GM19452 (cell line): ENCODE measurements around the gene TUBAL3.

Experiments used
- ATAC-seq: cut with Tn5 transposase; IDR thresholded peaks from one replicate; pipeline ENCODE4 v1.9.1; 2021; ENCODE audit not compliant: unreplicated experiment

TUBAL3 gene

DNA sequence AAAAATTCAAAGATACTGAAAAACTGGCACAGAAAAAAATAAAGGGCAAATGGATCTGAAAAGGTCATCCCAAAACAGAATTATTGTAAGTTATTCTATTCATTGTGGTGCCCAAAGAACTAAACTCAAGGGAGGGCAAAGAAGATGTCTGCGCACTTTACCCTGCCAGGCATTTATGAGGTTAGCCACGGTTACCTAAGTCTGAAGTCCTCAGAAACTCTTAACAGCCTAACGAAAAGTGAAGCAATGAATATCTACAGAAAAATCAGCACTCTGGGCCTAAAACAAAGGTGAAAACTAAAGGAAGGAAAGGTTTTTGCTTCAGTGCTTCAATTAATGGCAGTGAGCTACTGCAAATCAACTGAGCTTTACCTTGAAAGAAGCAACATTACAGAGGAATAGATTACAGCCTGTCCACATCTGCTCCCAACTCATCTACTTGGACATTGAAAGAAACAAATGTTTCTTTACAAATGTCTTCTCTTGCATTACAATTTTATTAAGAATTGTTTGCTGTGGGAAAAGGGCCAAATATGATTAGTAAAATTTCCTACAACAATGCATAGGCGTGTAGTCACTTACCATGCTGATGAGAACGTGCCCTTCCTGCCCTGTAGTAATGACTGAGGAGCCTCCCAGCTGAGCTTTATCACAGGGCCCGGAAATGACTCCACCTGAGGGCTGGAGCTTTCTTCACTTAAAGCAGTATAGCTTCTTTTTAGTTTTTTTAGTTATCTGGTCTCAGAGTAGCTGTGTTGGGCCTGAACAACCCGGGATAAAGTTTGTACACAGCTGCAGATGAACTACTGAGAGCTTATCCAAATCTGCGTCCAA is at the start of gene TUBAL3:
TUBAL3 (minus strand) TSS at position 621 of the 834 bp plus-strand sequence; CDS start at position 585, 36 bp downstream.
- ATAC-seq, result no peak

DNA sequence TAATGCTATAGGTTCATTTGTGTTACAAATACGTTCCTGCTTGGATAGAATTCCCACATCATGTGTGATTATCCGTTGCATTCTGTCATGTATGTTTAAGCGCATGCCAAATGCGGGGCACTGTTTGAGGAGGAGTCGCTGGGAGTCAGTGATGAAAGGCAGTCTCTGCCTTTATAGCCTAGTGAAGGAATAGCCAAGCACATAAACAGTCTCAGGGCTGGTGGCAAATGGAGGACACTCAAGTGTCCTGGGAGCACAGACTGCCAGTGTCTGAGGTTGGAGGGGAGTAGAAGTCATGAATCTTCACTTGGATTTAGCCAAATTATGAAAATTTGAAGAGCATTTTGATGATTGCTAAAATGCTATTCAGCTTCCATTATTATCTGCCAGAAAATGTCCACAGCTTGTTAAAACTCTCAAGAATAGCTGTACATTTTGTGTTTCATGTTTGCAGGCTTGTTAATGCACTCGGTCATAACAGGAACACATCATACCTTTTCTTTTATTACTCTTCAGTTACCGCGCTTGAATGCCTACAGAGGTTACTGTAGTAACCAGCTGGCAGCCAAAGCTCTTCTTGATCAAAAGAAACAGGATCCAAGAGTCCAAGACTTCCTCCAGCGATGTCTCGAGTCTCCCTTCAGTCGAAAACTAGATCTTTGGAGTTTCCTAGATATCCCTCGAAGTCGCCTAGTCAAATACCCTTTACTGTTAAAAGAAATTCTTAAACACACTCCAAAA is 49.3 kb upstream of the TUBAL3 start:
- ATAC-seq, result no peak

DNA sequence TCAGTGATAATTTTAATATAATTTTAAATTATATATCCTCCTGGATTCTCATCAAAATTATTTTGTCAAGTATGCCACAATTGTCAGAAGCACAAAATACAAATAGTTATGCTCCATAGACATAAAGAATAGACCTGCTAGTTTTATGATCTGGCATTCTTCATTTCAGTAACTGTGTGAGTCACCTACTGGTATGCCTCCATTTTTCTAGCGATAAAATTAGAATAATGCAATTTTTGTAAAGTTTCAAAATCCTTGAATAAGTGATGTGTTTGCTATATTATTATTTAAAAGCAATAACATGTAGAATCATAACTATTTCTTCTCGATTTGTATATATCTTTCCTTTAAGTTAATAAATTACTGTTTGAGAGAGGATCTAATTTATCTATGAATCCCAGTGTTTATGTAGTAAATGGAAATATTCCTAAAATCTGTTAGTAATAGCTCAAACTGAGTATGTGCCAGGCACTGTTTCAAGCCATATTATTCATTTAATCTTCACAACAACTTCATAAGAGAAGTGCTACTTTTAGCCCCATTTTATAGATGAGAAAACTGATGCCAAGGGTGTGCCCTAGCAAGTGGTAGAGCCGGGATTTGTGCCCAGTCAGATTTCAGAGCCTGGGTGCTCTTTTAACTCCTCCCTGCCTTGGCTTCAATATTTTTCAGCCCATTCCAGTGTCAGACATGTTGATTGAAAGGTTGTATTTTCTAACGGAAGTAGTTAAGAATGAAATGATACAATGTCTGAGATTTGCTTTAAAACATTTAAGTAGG is 46.2 kb upstream of the TUBAL3 start:
- no peak for ATAC-seq

DNA sequence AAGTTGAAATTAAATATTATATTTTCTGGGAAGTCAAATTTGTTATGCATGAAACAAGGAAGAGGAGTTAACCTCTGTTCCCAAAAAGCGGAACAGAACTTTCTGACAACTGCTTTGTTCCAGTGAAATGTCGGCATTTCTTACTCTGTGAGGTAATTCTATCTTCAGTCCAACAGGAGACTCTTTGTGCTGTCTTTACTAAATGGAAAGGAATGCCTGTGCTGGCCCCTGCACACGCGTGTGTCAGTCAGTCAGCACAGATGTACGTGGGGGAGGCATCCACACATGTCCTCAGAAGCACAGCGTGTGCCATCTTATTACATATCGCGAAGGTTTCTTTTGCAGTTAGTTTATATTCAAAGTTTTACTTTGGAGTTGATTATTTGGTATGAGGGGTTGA is 45.2 kb upstream of the TUBAL3 start:
- no peak for ATAC-seq

DNA sequence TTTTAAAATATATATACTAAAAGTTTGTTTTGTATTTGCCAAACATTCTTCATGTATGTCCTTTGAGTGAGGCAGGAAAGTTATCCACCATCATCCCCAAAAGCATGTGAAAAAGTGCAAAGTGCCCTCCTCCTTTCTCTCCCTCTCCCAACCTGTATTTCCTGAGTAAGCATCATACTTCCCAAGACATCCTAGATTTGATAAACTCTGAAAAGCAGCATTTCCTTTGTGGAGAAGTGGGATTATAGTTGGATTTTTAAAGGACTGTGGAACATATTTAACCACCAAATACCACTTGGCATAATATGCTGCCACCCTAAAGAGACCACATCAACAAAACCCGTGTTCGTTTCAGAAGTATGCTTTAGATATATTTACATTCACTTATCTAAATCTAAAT is 44.6 kb upstream of the TUBAL3 start:
- no peak for ATAC-seq

DNA sequence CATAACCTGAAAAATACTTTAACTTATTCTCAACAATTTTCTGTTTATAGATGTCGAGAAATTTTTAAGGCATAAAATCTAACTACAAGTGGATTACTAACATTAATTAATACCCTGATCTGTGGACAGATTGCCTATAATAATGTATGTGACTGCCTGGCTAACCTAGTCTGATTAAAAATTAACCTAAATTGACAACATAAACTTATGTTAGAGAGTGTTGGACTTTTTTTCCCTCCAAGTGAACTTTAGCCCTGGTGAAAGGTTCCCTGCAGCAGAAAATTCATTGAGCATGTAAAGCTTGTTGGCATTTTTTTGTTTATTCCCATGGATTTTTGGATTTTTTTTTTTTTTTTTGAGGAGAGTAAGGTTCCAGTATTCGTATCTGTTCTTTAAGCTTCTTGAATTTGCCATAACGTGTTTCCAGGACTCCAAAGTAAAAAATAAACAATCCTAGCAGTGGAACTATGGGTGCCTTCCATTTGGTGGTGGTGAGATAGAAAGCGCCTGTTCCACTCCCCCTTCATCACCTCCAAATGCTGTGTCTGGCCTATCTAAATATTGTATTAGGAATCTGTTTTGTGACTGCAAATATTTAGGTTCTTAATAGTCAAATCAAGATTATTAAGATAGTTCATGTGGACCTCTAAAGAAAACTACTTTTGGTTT is 43.8 kb upstream of the TUBAL3 start:
- ATAC-seq, result no peak

DNA sequence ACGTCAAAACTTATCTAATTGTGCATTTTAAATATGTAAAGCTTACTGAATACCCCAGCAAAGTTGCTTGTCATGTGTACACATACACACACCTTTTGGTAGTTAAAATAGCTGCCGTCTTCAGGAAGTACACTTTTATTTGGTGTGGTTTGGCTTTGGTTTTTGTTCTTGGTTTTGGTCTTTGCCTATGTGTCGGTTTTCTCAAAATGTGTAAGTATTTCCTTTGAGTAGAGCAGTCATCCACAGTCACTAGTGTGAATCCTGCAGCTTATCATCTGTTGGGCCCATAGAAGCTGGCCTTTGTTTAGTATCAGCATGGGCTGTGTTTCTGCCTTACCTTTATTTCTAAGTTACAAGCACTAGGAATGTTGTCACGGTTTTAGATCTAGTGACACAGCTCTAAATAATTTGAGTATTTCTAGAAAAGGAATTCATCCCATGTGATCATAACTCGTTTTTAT is 43.0 kb upstream of the TUBAL3 start:
- peak; percentile 49 for ATAC-seq

DNA sequence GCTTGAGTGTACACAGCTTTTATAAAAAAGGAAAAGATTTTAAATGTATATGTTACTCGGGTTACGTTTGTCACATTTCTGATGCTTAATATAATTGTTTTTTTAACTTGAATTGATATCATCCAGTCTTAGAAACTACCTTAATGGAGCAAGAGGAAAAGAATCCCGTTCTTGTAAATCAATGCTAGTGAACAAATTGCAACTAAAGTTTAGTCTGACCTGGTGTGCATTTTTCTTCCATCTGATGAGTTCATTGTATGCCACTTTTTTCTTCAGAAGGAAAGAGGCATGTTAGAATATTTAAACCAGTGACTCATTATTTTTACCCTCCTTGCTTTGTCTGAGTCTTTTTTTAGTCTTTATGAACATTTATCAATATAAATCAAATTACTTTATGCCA is 42.4 kb upstream of the TUBAL3 start:
- ATAC-seq, result no peak

DNA sequence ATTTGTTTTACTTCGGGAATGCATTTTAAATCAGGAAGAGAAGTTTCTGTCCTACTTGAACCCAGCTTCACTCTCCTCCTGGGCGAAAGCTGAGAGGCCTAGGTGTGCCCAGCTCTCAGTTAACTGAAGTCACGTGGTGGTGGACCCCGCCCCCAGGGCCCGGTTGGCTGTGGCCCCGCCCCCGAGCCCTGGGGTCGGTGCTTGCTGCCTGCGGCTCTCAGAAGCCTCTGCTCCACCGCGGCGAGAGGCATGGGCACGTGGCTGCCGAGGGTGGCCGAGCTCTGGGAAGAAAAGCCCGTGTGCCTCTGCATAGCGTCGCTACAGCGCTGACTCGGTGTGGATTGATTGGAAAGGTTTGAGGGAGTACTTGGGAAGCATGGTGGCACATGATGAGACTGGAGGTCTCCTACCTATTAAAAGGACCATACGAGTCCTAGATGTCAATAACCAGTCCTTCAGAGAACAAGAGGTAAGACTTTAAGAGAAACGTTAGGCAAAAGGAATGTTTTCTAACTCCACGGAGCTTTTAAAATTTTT is 41.8 kb upstream of the TUBAL3 start:
- ATAC-seq, result no peak

DNA sequence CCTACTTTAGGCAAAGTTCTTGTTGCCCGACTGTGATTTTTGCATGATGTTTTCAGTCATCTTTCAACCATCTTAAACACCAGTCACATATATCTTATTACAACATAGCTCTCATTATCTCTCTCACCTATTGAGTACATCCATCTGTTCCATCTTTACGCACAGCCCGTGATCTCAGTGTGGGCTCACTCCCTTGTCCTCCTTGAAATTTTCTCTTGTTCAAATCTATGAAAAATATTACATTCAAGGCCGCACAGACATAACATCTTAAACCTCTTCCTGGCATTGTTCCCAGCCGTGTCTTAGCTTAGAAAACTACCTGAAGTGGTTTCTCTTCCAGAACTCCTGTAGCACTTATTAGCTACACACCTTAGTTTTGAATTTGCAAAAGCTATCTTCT is 40.4 kb upstream of the TUBAL3 start:
- ATAC-seq, result no peak

DNA sequence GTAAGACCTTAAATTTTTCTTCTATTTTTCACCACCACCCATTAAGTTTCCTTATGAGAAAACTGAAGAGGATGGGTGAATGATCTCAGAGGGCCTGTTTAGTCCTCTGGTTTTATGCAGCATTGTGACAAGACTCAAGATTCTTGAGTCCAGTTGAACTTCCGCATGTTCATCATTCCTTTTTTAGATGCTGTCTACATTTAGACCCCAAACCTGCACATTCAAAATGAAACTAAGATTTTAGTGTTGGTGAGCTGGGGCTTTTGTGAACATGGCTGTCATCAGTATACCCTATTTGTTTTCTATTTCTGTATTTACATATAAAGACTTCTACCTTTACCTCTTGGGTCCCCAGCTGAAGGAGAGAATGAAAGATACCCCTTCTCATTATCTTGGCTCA is 38.8 kb upstream of the TUBAL3 start:
- peak; percentile 81 for ATAC-seq

DNA sequence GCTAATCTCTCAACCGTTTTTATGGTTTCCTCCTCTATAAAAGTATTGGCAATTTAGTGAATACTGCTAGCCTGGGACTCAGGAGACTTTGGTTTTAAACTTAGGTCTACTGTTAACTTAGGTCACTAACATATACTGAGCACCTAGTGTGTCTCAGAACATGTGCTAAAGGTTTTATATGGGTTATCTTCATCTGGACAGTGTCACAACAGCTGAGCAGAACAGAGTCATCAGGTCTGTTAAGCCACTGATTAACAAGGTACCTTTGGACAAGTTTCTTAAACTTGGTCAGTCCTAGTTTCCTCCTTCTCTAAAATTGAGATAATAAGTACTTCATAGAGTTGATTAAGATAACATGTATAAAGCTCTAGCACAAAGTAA is 38.4 kb upstream of the TUBAL3 start:
- peak; percentile 47 for ATAC-seq

DNA sequence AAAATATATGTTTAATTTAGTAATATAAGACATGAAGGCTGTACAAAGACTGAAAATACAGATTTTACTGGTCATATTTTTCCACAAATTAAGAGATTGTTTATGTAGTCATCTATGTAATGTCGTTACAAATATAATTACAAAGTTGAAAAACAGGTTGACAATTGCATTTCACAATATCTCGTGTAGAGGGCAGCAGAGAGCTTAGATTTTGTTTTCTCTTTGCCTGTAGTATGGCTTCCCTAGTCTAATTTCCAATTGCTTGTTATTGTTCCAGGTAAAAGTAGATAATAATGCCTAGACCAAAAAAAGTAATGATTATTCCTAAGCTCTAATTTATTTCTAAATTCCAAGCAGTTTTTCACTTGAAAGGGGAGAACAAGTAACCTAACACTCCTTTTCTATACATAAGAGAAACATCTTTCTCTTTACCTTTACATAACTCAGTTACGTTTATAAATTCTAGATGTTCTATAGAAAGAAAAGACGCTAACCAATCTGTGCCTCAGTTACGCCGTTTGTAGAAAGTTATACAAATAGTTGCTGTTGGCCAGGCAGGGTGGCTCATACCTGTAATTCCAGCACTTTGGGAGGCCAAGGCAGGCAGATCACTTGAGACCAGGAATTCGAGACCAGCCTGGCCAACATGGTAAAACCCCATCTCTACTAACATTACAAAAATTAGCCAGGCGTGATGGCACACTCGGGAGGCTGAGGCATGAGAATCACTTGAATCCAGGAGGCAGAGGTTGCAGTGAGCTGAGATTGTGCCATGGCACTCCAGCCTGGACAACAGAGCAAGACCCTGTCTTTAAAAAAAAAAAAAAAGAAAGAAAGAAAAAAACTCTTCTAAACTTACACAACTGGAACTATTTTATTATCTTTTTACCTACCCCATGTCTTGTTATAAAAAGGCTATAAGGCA is 37.7 kb upstream of the TUBAL3 start:
- ATAC-seq, result no peak

DNA sequence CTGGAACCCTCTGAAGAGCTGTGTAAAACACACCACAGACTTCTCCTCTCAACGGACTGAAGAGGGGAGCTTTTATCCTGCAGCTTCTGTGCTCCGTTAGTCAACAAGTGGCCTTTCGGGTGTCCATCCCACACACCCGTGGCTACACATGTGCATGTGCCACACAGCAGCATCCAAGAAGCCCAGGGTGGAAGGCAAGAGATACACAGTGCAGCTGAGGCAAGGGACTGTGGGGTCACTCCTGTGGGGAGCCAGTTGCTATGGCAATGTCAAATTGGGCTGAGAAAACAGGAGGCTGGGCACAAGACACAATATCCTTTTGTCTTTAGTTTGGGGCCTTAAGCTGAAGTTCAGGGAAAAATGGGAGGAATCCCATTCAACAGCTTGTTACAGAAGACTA is 36.5 kb upstream of the TUBAL3 start:
- no peak for ATAC-seq

DNA sequence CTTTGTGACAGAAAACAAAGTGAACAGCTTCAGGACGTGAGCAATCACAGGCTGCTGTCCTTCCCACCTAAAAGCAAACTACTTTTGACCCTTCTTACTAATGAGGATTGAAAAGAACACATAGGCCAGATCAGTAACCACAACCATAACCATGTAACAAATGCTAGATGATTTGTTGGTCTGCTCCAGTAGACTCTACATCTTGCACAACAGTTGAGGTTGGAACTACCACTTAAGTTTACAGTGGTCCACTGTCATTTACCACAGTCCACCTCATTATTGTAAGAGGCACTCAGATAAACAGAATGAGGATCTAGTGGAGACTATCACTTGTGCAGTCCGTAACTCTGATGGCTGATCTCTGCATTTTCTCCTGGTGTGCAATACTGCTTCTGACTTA is 35.6 kb upstream of the TUBAL3 start:
- ATAC-seq, result no peak

DNA sequence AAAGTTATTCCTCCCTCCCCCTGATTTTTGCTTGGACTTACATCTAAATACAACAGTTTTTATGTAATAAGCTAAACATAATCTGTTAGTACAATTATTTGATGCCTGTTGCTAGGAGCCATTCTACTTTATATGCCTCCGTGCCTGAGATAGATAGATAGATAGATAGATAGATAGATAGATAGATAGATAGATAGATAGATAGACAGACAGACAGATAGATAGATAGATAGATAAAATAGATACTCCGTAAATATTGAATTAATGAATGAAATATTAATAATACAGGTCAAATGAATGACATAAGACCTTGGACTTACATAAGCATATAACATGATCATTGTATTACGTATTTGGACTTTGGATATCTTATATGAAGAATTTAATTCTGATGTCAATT is 30.7 kb upstream of the TUBAL3 start:
- no peak for ATAC-seq

DNA sequence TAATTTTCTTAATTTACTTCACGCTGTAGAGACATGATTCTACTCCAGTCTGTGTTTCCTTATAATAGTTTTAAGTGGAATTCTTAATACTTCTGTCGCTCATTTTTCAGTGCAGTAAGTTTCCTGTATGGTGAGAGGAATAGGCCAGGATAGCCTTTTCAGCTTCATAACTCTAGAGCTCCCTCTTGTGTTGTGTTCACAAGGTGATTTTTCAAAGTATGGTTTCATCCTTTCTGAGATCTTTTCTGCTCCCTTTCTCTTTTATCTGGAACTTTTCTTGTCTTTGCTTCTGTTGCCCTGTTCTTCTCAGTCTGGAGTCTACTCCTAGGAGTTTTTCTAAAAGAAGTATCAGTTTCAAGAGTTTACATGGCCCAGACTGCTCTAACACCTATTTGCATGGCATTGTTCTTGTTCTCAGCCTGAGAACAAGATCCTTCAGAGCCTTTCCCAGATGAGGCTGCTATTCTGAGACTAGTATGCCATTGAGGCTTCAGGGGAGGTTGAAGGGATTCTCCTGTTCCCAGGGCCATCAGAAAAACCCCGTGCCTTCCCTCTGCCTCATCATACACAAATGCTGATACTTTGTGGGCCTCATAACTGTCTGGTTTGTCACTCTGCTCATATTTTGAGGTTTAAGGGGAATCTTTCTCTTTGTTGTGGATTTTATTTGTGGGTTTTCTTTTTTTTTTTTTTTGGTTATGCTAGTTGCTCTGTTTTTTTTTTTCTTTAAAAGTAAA is 29.6 kb upstream of the TUBAL3 start:
- ATAC-seq, result peak; percentile 76

DNA sequence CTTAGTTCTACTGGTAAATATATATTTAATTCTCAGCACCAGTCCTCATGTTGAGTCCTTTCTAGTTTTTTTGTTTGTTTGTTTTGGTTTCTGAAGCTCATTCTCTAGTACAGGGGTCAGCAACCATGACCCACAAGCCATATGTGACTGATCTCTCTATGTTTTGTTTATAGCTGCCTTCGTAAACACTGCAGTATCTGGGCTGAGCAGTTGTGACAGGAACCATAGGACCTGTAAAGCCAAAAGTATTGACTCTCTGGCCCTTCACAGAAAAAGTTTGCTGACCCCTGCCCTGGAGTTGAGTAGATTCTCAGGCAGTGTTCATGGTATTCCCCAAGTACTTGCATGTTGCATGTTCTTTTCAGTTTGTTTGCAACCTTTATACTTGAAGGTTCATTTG is 28.6 kb upstream of the TUBAL3 start:
- no peak for ATAC-seq

DNA sequence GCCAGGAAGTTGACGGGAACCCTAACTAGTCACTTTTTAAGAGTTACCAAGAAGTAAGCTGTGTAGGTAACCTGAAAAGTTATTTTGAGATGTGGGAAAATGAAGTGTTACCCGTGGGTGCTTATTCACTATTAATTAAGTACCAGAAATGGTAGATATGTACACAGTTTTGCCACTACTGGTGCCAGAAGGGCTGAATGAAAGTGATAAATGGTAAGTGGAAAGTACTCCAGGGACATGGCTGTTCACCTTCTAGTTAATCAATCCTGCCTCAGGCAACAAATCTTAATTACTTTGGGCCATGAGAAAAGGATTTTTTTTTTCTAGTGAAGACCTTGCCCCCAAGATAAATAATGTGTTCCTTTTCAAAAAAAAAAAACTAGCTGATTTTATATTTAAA is 23.5 kb upstream of the TUBAL3 start:
- no peak for ATAC-seq
